GM23338 (cell line): Measurements from ENCODE around the gene GRM5.

Source experiments
- CREB1 ChIP-seq: fragments of 250-450 bp; sonication (Bioruptor Pico); IDR thresholded peaks from 2 replicates; pipeline ENCODE4 v1.5.0; 2020; ENCODE audit warnings: low read depth, mild to moderate bottlenecking, moderate library complexity
- CTCF ChIP-seq, 2 experiments: fragments of 200-600 bp in 1 of 2; sonication (generic) in 1 of 2; conservative IDR thresholded peaks; 2 replicates each; pipeline versions ENCODE4 v1.5.1 to v1.6.1; 2016 to 2017; ENCODE audit warnings: antibody characterized with exemption in 2 of 2, low read depth in 2 of 2, mild to moderate bottlenecking in 2 of 2, moderate library complexity in 1 of 2
- ETS1 ChIP-seq: IDR thresholded peaks from 2 replicates; pipeline ENCODE4 v1.6.1; 2016; ENCODE audit warnings: antibody characterized with exemption
- EZH2 ChIP-seq: fragments of 200-600 bp; sonication (generic); IDR thresholded peaks from one replicate; pipeline ENCODE4 v1.8.0; 2017; ENCODE audit warnings: antibody characterized with exemption, mild to moderate bottlenecking, low read depth; ENCODE audit not compliant: unreplicated experiment
- EZH2phosphoT487 ChIP-seq: fragments of 200-600 bp; sonication (generic); IDR thresholded peaks from one replicate; pipeline ENCODE4 v1.8.1; 2018; ENCODE audit warnings: antibody characterized with exemption; ENCODE audit not compliant: unreplicated experiment
- JUNB ChIP-seq: IDR thresholded peaks from one replicate; pipeline ENCODE4 v1.6.1; 2016; ENCODE audit warnings: antibody characterized with exemption; ENCODE audit not compliant: unreplicated experiment
- POLR2AphosphoS5 ChIP-seq: IDR thresholded peaks from 2 replicates; pipeline ENCODE4 v1.6.1; 2016; ENCODE audit warnings: antibody characterized with exemption, low read depth
- REST ChIP-seq: IDR thresholded peaks from one replicate; pipeline ENCODE4 v1.6.1; 2018; ENCODE audit warnings: antibody characterized with exemption; ENCODE audit not compliant: unreplicated experiment
- STAT1 ChIP-seq: IDR thresholded peaks from one replicate; pipeline ENCODE4 v1.6.1; 2016; ENCODE audit warnings: antibody characterized with exemption; ENCODE audit not compliant: unreplicated experiment
- ZNF114 ChIP-seq: fragments of 250-450 bp; sonication (Bioruptor Pico); IDR thresholded peaks from 2 replicates; pipeline ENCODE4 v1.5.0; 2020; ENCODE audit warnings: mild to moderate bottlenecking, moderate library complexity
- ZNF331 ChIP-seq: fragments of 250-450 bp; sonication (Bioruptor Pico); IDR thresholded peaks from 2 replicates; pipeline ENCODE4 v1.5.0; 2020; ENCODE audit warnings: low read depth, mild to moderate bottlenecking, moderate library complexity

- no peak for TF ChIP-seq POLR2AphosphoS5
- TF ChIP-seq REST: no peak
- TF ChIP-seq CTCF (conservative IDR thresholded peaks at IDR 0.05; ENCODE audit: low read depth in 2 of 2): no peak
- no peak for TF ChIP-seq JUNB
- TF ChIP-seq ETS1: no peak
- TF ChIP-seq EZH2phosphoT487: no peak
- TF ChIP-seq CREB1 (CRISPR knock-in tag): no peak
- no peak for TF ChIP-seq EZH2
- no peak for TF ChIP-seq ZNF331 (CRISPR knock-in tag)
- TF ChIP-seq STAT1: no peak
- TF ChIP-seq ZNF114: no peak
These were observed 258.4 kb downstream of the GRM5 start for GRCh38 chr11:88807349-88807748.
